Measurements from ENCODE around the gene SLAIN2.

DNA sequence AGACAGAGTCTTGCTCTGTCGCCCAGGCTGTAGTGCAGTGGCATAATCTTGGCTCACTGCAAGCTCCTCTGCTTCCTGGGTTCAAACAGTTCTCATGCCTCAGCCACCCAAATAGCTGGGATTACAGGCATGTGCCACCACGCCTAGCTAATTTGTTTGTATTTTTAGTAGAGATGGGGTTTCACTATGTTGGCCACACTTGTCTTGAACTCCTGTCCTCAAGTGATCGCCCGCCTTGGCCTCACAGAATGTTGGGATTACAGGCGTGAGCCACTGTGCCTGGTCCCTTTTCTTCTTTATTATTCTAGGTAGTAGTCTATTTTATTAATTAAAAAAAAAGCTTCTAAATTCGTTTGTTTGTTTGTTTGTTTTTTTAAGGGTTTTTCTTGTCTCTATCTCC, 59.1 kb downstream of the SLAIN2 start:
- TF ChIP-seq GATA2 (IDR thresholded peaks at IDR 0.05; ENCODE audit: low read depth, low read length) = no peak
- no peak for TF ChIP-seq GATA3 (IDR thresholded peaks at IDR 0.05; ENCODE audit: low read depth, low read length)
